OCI-M1 (cell line): ENCODE results near the gene LTBR.

ENCODE experiments used
- DNase-seq: peaks from one replicate; lab custom pipeline; 2025; lab: John Stamatoyannopoulos, UW

The LTBR gene

DNA sequence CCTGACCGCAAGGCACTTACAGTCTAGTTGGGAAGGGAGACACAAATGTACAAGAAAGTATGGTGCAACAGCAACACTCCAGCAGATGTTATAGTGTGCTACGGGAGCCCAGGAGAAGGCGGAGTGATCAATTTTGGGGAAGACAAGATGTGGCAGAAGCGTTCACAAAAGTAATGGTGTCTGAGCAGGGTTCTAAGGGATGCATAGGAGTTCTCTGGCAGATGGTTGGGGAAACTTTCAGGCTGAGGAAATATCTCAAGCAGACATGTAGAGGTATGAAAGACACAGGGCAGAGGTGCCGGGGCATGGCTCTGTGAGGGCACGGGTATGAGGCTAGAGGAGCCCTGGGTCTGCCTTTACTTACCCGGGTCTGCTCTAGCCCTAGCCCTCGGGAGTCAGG lies 37.0 kb upstream of the LTBR start:
- DNase-seq, result no peak

DNA sequence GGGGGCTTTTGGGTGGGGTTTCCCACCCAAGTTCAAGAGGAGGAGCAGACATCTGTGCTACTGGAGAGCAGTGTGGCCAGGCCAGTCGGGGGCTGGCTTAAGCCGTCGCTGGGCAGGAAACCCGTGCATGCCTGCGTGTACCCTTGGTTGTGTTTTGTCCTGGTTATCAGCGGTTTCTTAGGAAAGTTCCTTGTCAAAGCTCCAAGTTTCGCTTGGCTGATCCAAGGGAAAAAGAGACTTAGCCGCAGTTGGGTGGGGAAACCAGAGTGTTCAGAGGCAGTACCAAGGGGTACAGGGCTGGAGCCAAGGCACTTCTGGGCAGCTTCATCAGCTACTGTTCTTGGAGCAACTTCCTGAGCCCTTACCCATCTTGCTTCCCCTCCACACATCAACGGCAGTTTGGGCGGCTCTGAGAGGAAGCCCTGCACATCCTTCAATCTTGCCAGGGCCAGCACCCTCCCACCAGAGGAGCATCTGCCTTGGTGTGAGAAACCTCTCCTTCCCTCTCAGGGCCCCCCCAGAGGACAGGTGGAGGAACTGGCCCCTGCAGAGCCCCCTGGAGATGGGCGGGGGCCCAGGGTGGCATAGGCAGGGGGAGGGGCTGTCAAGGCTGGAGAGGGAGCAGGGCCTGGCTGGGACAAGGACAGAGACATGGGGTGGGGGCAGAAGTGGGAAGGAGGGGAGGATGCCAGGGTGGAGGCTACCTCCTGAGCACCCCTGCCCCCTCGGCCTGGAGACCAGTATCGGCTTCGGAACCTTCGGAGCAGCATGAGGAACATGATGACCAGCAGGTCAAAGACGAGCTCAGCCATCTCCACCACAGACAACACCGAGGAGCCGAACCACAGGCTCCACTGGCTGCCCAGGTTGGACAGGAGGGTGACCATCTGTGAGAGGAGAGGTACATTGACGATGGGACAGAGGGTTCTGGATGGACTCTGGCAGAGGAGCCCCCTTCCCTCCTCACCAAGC lies 36.3 kb upstream of the LTBR start:
- DNase-seq, result no peak

DNA sequence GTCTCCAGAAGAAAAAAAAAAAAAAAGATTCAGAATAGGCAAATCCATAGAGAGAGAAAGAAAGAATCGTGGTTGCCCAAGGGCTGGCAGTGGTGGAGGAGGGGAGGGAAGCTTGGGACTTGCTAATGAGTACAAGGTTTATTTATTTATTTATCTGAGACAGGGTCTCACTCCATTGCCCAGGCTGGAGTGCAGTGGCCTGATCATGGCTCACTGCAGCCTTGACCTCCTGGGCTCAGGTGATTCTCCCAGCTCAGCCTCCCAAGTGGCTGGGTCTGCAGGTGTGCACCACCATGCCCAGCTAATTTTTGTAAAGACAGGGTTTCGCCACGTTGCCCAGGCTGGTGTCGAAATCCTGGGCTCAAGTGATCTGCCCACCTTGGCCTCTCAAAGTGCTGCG lies 32.3 kb upstream of the LTBR start:
- DNase-seq, result no peak

DNA sequence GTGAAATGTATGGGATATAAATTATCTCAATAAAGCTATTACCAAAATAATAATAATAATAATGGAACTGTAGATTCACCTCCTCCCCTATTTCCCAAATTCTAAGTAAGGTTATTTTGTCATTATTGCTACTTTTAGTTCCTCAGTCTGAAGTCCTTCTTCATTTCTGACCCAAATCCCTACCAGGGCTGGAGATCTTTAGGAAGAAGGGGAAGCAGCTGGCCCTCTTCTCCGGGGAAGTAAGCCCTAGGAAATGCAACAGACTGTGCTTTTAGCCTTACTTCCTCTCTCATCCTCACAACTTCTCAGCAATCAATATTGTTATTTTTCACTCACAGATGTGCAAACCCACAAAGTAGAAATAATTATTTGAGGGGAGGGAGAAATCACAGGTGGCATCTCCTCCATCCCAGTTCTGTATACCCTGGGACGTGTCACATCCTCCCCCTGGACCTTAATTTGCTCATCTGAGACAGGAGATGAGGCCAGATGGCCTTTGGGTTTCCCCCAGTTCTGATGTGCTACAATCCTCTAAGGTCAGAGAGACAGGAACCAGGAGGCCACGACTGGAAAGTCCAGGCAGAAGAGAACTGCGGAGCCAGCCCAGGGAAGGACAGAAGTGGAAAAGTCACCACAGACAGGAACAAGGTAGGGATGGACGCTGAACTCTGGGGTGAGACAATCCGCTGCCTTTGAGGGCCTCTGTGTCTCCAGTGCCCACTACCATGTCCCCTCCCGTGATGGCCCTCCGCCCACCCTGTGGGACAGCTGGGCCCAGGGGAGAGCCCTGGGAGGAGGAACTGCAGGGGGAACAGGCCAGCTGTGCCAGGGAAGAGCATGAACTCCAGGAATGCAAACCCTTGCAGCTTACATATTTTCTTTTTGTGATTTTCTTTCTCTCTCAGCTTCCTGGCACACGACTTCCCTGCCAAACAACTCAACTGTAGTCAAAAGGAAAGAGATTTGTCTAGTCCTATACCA lies 31.5 kb upstream of the LTBR start:
- no peak for DNase-seq

DNA sequence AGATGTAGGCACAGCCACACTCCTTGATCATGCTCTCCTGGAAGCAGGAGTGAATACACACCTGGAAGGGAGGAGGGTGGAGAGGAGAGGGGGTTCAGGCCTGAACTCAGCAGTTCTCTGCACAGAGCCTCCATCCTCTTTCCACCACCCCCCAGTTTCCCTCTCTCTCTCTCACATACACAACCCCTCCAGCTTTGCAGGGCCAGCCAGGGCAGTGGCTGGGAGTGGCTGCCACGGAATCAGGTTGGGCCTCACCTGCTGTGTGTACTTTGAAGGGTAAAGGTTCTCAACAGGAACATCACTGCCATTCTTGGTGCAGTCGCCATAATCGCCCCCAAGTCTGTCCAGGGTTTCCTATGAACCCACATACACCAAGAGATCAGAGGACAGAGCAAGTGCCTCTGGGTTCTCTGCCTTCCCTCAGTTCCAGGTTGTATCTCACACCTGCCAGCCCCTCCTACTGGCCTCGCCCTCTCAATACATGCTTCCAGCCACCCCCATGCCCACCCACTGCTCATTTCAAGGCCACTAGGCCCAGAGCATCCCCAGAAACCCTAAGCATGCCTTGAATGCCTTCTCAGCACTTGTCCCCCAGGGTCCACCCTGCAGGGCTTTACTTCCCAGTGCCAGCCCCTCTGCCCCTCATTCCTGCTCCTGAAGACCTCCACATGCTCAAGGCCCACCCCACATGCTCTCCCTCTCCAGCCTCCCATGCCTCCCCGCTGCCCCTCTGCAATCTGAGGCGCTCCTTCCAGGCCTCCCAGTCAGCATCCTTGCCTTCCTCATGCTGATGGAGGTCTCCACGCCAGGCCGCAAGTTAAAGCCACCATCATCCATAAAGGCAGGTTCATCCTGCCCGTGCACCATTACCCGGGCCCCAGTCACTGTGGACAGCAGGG lies 29.2 kb upstream of the LTBR start:
- DNase-seq, result no peak

DNA sequence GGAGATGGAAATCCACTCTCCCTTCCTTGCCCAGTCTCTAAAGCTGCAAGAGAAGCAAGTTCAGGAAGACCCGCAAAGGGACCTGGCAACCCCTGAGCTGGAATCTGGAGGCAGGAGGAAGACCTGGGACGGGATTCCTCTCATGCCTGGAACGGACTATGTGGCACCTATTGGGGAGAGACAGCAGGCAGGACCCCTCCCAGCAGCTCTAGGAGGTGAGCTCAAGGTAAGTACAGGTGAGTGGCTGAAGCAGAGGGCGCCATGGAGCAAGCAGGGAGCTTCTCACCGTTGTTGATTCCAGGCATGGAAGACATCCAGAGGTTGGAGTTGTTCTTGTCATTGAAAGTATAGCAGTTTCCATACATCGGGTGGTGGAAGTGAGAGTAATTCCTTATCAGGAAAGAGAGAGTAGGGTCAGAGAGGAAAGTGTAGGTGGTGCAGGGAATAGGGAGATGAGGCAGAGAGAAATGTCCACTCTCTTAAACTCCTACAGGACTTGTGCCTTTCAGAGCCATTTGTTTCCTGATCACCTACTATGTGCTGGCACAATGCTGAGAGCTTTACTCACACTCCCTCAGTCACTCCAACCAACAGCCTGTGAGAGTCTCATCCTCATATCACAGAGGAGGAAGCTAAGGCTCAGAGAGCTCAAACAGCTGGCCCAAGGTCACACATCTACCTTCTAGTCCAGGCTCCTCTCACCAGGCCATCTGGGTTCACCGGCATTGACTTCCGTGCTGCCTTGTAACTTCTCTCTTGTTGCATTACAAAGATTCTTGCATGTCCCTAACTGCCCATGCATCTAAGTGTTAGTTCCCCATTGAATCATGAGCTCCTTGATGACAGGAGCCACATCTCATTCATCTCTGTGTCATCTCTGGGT lies 28.2 kb upstream of the LTBR start:
- DNase-seq, result no peak

DNA sequence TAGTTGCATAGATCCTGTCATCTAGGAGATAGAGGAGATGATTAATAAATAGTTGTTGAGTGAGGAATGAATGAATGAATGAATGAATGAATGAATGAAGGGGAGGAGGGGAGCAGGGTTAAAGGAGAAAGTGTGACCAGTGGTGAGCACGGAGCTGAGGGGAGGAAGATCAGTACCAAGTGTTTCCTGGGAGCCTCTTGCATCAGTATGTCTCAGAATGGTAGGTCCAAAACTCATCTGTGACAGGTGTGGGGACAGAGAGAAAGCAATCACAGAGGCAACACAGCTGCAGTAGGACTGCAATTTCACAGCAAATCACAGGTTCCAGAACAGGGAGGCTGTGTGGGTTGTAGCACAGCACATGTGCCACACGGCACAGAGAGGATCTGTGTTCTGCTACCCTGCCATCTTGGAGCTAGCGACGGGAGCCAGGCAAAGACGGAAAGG lies 27.6 kb upstream of the LTBR start:
- no peak for DNase-seq

DNA sequence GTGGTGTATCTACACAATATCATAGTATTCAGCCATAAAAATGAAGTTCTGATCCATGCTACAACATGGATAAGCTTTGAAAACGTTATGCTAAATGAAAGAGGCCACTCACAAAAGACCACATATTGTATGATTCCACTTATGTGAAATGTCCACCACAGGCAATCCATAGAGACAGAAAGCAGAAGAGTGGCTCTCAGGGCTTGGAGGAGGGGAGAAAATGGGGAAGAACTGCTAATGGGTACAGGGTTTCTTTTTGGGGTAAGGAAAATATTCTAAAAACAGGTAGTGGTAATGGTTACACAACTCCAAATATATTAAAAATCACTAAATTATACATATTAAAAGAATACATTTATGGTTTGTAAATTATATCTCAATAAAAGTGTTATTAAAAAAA lies 25.1 kb upstream of the LTBR start:
- peak; percentile 40 for DNase-seq

DNA sequence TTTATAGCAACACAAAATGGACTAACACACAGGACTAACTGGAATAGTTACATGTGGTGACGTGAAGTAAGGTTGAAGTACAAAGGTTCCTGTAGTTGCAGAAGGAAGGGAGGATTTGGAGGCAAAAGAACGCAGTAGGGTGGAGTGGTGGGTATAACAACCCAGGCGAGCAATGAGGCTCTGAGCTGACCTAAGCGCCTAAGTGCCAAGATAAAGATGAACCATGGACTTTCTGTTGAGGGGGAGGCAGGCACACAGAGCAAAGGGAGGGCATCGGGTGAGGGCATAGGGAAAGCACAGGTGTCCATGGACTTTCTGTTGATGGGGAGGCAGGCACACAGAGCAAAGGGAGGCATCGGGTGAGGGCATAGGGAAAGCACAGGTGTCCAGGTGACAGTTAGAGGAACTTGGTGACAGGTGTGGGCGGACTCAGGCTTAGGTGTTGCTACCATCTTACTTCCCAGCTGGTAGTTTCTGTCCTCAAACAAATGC lies 23.8 kb upstream of the LTBR start:
- no peak for DNase-seq

DNA sequence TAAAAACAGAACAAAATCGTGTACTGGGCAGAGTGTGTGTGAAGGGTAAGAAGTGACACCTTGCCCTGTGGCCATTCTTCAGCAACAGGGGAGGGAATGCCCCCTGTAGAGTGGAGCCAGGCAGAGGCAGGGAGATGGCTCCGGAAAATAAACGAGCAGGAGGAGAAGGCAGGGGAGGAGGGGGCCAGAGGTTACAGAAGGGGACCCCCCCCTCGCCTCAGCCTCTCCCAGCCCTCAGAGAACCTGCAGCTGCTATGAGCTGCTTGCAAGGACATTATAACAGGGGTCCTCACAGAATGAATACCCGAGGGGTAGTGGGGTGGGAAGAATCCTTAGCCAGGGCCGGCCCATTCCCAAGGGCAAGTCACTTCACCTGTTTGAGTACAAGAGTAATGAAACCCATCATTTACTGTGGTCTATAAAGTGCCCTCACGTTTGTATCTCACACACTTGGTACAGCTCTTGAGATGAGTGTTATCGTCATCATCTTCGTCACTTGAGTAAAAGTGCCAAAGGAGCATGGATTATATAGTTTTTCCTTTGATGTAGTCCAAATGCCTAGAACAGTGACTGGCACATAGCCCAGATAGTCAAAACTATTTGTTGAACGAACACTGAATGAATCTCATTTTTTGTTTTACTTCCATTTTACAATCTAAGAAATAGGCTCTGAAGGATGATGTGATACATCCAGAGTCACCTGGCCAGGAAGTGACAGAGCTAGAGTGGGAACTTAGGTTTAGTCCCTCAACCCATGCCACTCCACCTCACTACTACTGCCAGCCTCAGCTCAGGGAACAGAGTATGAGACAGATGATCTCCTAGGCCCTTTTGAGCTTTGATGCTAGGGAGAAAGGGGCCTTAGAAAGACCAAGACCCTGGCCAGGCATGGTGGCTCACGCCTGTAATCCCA lies 23.1 kb upstream of the LTBR start:
- no peak for DNase-seq

DNA sequence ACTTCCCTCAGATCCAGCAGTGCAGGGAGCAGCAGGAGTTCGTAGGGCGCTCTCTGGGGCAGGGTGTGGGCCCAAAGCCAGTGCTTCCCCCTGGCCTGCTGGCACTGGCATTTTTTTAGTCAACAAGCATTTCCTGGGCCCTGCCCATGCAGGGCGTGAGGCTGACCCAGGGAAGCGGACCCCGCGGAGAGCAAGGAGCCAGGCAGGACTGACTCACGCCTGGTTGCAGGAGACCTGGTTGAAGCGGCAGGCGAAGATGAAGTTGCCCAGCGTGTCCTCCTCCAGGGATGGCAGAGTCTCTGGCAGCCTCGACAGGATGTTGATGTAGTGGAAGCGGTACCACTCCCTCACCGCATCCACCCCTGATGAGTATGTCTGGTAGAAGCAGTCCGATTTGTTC lies 22.1 kb upstream of the LTBR start:
- no peak for DNase-seq

DNA sequence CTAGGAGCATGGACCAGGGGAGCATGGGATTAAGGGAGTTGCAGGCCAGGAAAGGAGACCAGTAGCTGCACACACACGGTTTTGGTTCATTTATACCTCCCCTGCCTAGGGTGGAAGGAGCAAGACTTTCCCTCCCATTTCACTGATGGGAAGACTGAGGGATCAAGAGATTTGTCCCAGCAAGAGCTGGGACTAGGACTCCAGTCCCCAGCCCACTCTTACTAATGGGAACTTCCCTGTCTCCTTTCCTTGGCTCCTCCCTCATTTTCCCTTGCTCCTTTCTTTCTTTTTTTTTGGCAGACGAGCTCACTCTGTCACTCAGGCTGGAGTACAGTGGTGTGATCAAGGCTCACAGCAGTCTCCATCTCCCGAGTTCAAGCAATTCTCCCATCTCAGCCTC lies 21.6 kb upstream of the LTBR start:
- DNase-seq, result no peak

DNA sequence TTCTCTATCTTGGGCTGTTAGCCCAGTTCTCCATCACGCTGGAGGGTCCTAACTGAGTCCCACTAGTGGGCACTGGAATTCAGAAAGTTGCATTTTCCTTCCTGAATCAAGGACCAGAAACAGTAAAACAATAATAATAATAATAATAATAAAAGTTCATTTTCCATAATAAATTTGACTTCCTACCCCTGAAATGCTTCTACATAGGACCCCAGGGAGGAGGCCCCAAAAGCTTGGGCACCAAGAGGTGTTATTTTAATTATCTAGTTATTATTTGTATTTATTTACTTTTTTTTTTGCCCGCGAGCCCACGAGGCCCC lies 21.0 kb upstream of the LTBR start:
- no peak for DNase-seq

DNA sequence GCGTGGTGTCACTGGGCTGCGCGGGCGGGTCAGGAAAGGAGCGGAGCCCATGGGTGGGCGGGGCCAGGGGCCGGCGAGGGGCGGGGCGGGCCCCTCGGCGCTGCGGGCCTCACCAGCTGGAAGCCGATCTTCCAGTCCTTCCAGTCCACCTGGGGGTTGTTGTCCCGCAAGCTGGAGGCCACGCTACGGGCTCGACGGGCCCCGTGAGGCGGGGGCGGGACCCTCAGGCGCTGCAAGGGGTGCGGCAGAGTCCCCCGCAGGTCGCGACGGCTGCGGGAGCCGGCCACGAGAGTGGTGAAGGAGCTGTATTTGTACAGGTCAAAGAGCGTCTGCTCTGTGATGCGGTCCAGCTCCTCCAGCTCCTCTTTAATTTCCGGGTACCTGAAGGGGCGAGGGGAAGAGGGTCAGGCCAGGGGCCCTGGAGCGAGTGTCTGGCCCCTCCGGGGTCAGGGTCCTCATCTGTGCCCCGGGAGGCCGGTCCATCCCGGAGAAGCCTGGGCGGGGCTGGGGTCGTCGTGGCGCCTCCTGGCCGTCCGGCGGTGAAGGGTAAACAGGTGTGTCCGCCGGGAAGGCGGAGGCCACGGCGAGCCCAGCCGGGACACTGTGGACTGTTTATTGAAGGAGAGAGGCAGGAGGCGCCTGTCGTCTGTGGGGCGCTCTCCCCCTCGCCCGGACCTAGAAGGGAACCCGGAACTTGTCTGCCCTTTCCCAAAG lies 20.5 kb upstream of the LTBR start:
- peak; percentile 85 for DNase-seq

DNA sequence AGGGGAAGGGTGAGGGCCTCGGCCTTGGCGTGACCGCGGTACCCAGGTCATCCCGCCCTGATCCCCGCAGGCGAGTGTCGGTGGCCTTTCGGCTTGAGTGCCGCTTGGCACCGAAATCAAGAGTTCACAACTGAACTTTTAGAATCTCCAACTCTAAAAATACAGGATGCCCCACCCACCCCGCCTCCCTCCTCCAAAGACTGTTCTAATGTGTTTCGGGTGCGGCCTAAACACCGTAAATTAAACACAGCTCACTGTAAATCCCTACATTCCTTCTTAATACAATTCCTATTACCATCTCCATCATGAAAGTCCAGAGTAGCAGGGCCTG lies 20.0 kb upstream of the LTBR start:
- no peak for DNase-seq

DNA sequence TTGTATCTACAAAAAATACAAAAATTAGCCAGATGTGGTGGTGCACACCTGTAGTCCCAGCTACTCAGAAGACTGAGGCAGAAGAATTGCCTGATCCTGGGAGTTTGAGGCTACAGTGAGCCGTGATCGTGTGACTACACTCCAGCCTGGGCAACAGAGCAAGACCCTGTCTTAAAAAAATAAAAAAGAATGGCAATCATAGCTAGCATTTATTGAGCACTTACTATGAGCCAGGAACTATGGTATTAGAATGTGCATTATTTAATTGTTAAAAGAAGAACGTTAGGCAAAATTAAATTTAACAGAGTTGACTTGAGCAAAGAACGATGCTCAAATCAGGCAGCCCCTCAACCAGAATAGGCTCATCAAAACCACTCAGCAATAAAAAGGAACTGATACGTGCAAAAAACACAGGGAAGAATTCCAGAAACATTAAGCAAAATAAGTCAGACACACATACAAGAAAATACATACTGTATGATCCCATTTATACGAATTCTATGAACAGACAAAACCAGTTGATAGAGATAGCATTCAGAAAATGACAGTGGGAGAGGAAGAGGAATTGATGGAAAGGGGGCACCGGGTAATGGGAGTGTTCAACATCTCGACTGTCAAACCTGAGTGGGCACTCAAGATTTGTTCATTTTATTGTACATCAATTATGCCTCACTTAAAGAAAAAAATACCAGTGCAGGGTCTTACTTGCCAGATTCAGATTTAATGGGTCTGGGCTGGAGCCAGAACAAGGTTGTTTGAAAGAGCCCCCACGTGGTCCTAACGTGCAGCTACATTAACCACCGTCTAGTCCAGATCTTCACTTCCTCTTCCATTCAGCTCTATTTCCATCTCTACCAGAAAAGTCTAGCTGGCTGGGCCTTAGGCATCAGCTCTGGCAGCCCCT lies 16.6 kb upstream of the LTBR start:
- DNase-seq, result peak; percentile 92

DNA sequence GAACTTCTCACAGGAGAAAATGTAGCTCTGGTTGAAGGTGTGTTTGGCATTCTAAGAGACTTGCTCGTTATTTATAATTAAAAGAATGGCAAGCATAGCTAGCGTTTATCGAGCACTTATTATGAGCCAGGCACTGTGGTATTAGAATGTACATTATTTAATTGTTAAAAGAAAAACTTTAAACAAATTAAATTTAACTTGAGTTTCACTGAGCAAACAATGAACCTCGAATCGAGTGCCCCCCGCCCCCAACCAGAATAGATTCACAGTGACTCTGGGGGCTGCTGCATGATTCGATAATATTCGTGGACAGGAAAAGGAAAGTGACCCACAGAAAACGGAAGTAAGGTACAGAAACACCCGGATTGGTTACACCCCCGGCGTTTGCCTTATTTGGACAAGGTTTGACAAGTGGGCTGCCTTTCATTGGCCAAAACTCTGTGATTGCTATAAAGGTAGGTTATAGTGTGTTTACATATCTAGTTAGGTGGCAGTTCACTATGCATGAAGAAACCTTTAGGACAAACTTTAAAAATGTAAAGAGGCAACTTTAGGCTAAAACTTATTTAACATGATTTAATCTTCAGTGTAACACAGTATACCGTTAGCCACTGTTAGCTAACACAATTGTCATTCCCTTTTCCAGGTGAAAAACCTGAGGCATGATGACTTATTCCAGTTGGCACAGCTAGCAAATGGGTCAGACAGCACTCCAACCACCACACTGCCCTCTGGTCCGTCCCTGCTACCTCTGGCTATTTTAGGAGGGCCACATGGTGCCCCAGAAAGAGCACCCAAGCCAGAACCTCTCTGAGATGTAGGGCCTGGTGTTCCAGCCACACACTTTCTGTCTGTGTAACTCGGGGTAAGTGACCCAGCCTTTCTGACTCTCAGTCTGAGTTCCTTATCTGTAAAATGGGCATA lies 15.7 kb upstream of the LTBR start:
- peak; percentile 95 for DNase-seq
